ENCODE data around the gene TRIM33. TPM values are rescaled to one million over a fixed set of nuclear protein-coding genes. Genes with fewer than 3 reads are reported as not detected.
A peak's percentile ranks its signal among the peaks of the same experiment; 100 is the strongest.

Gene TRIM33
- total RNA-seq, 1 experiment from 2014 or later: 53.8 TPM

DNA sequence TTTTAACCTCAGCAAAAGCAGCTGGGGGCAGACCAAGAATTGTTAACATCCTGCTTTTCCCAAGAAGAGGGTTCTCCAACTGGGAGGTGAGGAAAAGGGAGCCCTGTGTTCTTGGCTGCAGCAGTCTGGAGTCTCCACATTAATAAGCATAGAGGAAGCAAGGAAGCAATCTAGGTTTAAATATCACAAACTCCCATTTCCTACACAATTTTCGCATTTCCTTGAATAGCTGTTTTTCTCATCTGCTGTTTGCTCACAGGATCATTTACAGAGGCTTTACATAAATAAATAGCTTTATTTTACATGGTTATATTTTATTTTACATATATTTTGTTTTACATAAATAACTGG is 124.0 kb downstream of the TRIM33 start:
- H3K36me3 Mint-ChIP-seq (ENCODE audit: insufficient read depth in 1 of 3, low read depth in 3 of 3): peaks cover 2 to 3% (median 2%) of the 10 kb centered on the region in 3 experiments; a peak in 6 of 7 replicates
- Histone ChIP-seq H4K8ac (replicated peaks; ENCODE audit: insufficient read length, low read depth, low read length) (no peak overlapping the region), H4K91ac (ENCODE audit: insufficient read length, low read depth, low read length) (no peak overlapping the region), H3T11ph (ENCODE audit: low read length) (no peak overlapping the region), H3K79me2 (ENCODE audit: insufficient read depth, low read length) (no peaks in the 10 kb centered on the region), H2BK12ac (ENCODE audit: insufficient read length, low read depth, low read length) (no peak overlapping the region), H3K23ac (ENCODE audit: insufficient read length, low read depth, low read length) (no peak overlapping the region), H3K79me1 (ENCODE audit: insufficient read depth, low read depth, low read length, poor library complexity, severe bottlenecking) (no peaks in the 10 kb centered on the region), H3K27me3 (ENCODE audit: insufficient read depth, low read length) (no peaks in the 10 kb centered on the region), H2BK5ac (ENCODE audit: insufficient read length, low read length) (no peak overlapping the region), H3K27ac (ENCODE audit: insufficient read length, low read depth, low read length) (no peak overlapping the region), H2AK5ac (ENCODE audit: insufficient read length, low read length) (no peak overlapping the region), H3K4me1 (ENCODE audit: insufficient read depth, low read length) (no peaks in the 10 kb centered on the region; the same call in 1 of the 2 replicates), H3K4me2 (ENCODE audit: insufficient read depth, insufficient read length, low read length) (no peak overlapping the region), H4K5ac (ENCODE audit: insufficient read length, low read depth, low read length) (no peak overlapping the region), H3K9me3 (ENCODE audit: control insufficient read depth, low read depth, low read length) (no peaks in the 10 kb centered on the region), H3K56ac (ENCODE audit: insufficient read length, low read depth, low read length) (no peak overlapping the region), H2BK20ac (ENCODE audit: low read depth, low read length, poor library complexity, severe bottlenecking) (no peak overlapping the region), H2AFZ (ENCODE audit: low read length) (no peak overlapping the region), H3K14ac (ENCODE audit: insufficient read depth, low read length) (no peak overlapping the region), H3K9ac (ENCODE audit: extremely low read depth, insufficient read length, low read length) (no peak overlapping the region), H3K4ac (ENCODE audit: low read depth, low read length) (no peak overlapping the region), H3K18ac (ENCODE audit: insufficient read length, low read depth, low read length) (no peak overlapping the region), H3K23me2 (ENCODE audit: insufficient read length, low read depth, low read length, poor library complexity, severe bottlenecking) (no peaks in the 10 kb centered on the region), H2BK120ac (ENCODE audit: low read depth, low read length, poor library complexity, severe bottlenecking) (no peak overlapping the region), H2BK15ac (ENCODE audit: low read depth, low read length) (no peak overlapping the region), H4K20me1 (ENCODE audit: control insufficient read depth, insufficient read depth, insufficient read length) (no peaks in the 10 kb centered on the region)
- no peak for DNase-seq
- H3K4me3 Mint-ChIP-seq: no peak overlapping the region
- peaks cover 4 to 9% of the 10 kb centered on the region in 2 experiments for H3K4me1 Mint-ChIP-seq
- no CpG with 5 or more reads among the region's 1 CpG for WGBS (ENCODE audit: extremely low coverage, insufficient read length, low lambda C conversion rate)
- TF ChIP-seq, protein P1, sequence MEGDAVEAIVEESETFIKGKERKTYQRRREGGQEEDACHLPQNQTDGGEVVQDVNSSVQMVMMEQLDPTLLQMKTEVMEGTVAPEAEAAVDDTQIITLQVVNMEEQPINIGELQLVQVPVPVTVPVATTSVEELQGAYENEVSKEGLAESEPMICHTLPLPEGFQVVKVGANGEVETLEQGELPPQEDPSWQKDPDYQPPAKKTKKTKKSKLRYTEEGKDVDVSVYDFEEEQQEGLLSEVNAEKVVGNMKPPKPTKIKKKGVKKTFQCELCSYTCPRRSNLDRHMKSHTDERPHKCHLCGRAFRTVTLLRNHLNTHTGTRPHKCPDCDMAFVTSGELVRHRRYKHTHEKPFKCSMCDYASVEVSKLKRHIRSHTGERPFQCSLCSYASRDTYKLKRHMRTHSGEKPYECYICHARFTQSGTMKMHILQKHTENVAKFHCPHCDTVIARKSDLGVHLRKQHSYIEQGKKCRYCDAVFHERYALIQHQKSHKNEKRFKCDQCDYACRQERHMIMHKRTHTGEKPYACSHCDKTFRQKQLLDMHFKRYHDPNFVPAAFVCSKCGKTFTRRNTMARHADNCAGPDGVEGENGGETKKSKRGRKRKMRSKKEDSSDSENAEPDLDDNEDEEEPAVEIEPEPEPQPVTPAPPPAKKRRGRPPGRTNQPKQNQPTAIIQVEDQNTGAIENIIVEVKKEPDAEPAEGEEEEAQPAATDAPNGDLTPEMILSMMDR (conservative IDR thresholded peaks at IDR 0.05): no peak
- peak overlapping the region; percentile 51 to 74 (median 69); a peak in 3 of 7 replicates for H3K27ac Mint-ChIP-seq
- no peaks in the 10 kb centered on the region for H3K27me3 Mint-ChIP-seq (ENCODE audit: low read depth)
- H3K9me3 Mint-ChIP-seq: peaks cover 9 to 21% of the 10 kb centered on the region in 2 experiments

All from H9 (cell line).